Measurements from ENCODE around the gene MX2.

Gene MX2

GRCh38 chr21:41428311-41428710, 66.5 kb downstream of the MX2 start:
- Histone ChIP-seq H3K27me3 (ENCODE audit: control insufficient read depth, insufficient read depth, low read length) (peaks cover 27% of the 10 kb centered on the region), H3K4me1 (ENCODE audit: control insufficient read depth, insufficient read depth, low read length) (peaks cover 6% of the 10 kb centered on the region), H3K4me3 (ENCODE audit: low read depth, low read length) (no peak overlapping the region), H3K9ac (ENCODE audit: low read depth, low read length) (no peak overlapping the region), H3K36me3 (ENCODE audit: control insufficient read depth, insufficient read depth, low read length) (no peaks in the 10 kb centered on the region), H3K9me3 (ENCODE audit: control insufficient read depth, insufficient read depth, low read length) (no peaks in the 10 kb centered on the region)

GRCh38 chr21:41428847-41429246, 67.0 kb downstream of the MX2 start:
- no peak overlapping the region for H3K4me3 ChIP-seq (ENCODE audit: low read depth, low read length)
- H3K9ac ChIP-seq (ENCODE audit: low read depth, low read length) = no peak overlapping the region
- peaks cover 27% of the 10 kb centered on the region for H3K27me3 ChIP-seq (ENCODE audit: control insufficient read depth, insufficient read depth, low read length)
- H3K4me1 ChIP-seq (ENCODE audit: control insufficient read depth, insufficient read depth, low read length) = peaks cover 9% of the 10 kb centered on the region
- no peaks in the 10 kb centered on the region for H3K36me3 ChIP-seq (ENCODE audit: control insufficient read depth, insufficient read depth, low read length)
- no peaks in the 10 kb centered on the region for H3K9me3 ChIP-seq (ENCODE audit: control insufficient read depth, insufficient read depth, low read length)

GRCh38 chr21:41429305-41429704, 67.5 kb downstream of the MX2 start:
- Histone ChIP-seq H3K36me3 (ENCODE audit: control insufficient read depth, insufficient read depth, low read length) (no peaks in the 10 kb centered on the region), H3K9me3 (ENCODE audit: control insufficient read depth, insufficient read depth, low read length) (no peaks in the 10 kb centered on the region), H3K4me1 (ENCODE audit: control insufficient read depth, insufficient read depth, low read length) (peaks cover 9% of the 10 kb centered on the region), H3K9ac (ENCODE audit: low read depth, low read length) (no peak overlapping the region), H3K27me3 (ENCODE audit: control insufficient read depth, insufficient read depth, low read length) (peaks cover 27% of the 10 kb centered on the region), H3K4me3 (ENCODE audit: low read depth, low read length) (no peak overlapping the region)

- Histone ChIP-seq H3K9ac (ENCODE audit: low read depth, low read length) (no peak overlapping the region), H3K9me3 (ENCODE audit: control insufficient read depth, insufficient read depth, low read length) (no peaks in the 10 kb centered on the region), H3K4me1 (ENCODE audit: control insufficient read depth, insufficient read depth, low read length) (peaks cover 9% of the 10 kb centered on the region), H3K27me3 (ENCODE audit: control insufficient read depth, insufficient read depth, low read length) (peaks cover 22% of the 10 kb centered on the region), H3K36me3 (ENCODE audit: control insufficient read depth, insufficient read depth, low read length) (no peaks in the 10 kb centered on the region), H3K4me3 (ENCODE audit: low read depth, low read length) (no peak overlapping the region)
These were observed 68.2 kb downstream of the MX2 start for GRCh38 chr21:41429925-41430491.

DNA sequence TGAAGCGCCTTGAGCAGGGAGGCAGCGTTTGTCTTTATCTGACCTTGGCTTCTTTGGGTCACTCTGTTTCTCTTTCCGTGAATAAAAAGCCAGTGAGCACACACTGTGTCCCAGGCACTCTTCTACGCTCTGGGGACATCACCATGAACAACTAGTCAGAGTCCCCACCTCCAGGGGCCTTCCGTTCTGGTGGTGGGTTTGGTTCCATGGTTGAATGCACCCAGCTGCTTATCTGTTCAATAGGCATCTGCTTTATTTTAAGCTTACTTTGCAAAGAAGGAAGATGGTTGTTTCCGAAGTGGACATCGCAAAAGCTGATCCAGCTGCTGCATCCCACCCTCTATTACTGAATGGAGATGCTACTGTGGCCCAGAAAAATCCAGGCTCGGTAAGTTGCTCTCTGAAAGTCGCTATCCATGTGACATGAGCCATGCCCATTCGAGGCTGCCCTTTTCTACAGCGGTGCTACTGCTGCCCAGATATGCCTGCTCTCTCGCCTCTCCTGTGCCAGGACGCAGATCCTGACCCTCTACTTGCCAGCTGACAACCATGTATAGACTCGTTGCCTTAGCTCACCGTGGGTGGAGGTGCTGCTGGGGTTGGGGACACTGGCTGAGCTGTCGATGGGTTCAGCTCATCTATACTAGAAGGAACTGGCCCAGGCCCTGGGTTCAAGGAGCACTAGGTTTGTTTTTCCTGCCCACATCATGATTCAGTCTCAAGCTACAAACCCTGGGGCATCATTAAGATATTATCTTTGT, 70.1 kb downstream of the MX2 start:
- H3K9me3 ChIP-seq (ENCODE audit: control insufficient read depth, insufficient read depth, low read length) = no peaks in the 10 kb centered on the region
- H3K4me1 ChIP-seq (ENCODE audit: control insufficient read depth, insufficient read depth, low read length) = peaks cover 9% of the 10 kb centered on the region
- H3K36me3 ChIP-seq (ENCODE audit: control insufficient read depth, insufficient read depth, low read length) = peaks cover 8% of the 10 kb centered on the region
- H3K9ac ChIP-seq (ENCODE audit: low read depth, low read length) = no peak overlapping the region
- peaks cover 7% of the 10 kb centered on the region for H3K27me3 ChIP-seq (ENCODE audit: control insufficient read depth, insufficient read depth, low read length)
- no peak overlapping the region for H3K4me3 ChIP-seq (ENCODE audit: low read depth, low read length)

DNA sequence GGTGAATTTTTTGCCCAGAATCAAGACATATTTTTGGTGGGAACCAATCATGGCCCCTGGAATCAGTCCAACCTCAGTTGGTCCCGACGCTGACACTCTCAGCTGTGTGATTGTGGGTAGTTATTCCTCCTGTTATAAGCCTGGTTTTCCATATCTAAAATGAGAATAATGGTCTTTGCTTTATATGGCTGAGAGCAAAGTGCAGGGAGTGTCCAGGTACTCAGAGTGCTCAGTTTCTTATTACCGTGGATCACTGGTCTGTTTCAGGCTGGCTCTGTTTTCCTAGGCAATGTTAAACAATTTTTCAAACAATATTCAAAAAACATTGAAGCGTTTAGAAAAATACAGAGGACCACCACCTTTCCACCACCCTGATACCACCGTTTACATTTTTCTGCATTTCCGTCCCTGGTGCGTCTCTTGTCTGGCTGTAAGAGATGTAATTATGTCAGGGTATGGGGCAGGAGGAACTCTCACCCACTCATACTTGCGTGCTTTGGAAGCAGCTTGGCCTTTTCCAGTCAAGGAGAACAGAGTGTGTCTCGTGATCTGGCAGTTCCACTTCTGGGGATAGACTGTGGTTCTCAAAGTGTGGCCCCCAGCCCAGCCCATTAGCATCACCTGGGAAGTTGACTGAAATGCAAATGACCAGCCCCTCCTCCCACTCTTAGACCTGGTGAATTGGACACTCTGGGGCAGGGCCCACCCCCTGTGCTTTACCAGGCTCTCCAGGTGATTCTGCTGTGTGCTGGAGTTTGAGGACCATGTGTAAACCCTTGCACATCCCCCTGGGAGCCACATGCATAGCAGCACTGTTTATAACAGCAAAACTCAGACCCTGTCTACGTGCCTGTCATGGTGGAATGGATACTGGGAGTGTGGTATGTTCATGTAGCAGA, 71.0 kb downstream of the MX2 start:
- Histone ChIP-seq H3K27me3 (ENCODE audit: control insufficient read depth, insufficient read depth, low read length) (no peaks in the 10 kb centered on the region), H3K4me3 (ENCODE audit: low read depth, low read length) (no peak overlapping the region), H3K36me3 (ENCODE audit: control insufficient read depth, insufficient read depth, low read length) (peaks cover 8% of the 10 kb centered on the region), H3K9ac (ENCODE audit: low read depth, low read length) (no peak overlapping the region), H3K4me1 (ENCODE audit: control insufficient read depth, insufficient read depth, low read length) (peaks cover 9% of the 10 kb centered on the region), H3K9me3 (ENCODE audit: control insufficient read depth, insufficient read depth, low read length) (no peaks in the 10 kb centered on the region)

- H3K36me3 ChIP-seq (ENCODE audit: control insufficient read depth, insufficient read depth, low read length) = peaks cover 8% of the 10 kb centered on the region
These were observed 71.7 kb downstream of the MX2 start for GRCh38 chr21:41433566-41433965.

DNA sequence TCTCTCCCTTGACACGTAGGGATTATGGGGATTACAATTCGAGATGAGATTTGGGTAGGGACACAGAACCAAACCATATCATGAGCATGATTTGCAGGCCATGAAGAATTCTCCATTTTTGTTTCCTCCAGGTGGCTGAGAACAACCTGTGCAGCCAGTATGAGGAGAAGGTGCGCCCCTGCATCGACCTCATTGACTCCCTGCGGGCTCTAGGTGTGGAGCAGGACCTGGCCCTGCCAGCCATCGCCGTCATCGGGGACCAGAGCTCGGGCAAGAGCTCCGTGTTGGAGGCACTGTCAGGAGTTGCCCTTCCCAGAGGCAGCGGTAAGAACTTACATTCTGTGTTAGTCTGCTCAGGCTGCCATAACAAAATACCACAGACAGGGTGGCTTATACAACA, 73.9 kb downstream of the MX2 start:
- H3K27me3 ChIP-seq (ENCODE audit: control insufficient read depth, insufficient read depth, low read length) = no peaks in the 10 kb centered on the region
- peaks cover 8% of the 10 kb centered on the region for H3K36me3 ChIP-seq (ENCODE audit: control insufficient read depth, insufficient read depth, low read length)
- no peaks in the 10 kb centered on the region for H3K9me3 ChIP-seq (ENCODE audit: control insufficient read depth, insufficient read depth, low read length)
- H3K9ac ChIP-seq (ENCODE audit: low read depth, low read length) = no peak overlapping the region
- H3K4me1 ChIP-seq (ENCODE audit: control insufficient read depth, insufficient read depth, low read length) = peaks cover 9% of the 10 kb centered on the region
- H3K4me3 ChIP-seq (ENCODE audit: low read depth, low read length) = no peak overlapping the region

More at GRCh38 chr21:41433566-41433965, 71.7 kb downstream of the MX2 start:
- H3K27me3 ChIP-seq (ENCODE audit: control insufficient read depth, insufficient read depth, low read length) = no peaks in the 10 kb centered on the region
- H3K9ac ChIP-seq (ENCODE audit: low read depth, low read length) = no peak overlapping the region
- H3K9me3 ChIP-seq (ENCODE audit: control insufficient read depth, insufficient read depth, low read length) = no peaks in the 10 kb centered on the region
- peaks cover 9% of the 10 kb centered on the region for H3K4me1 ChIP-seq (ENCODE audit: control insufficient read depth, insufficient read depth, low read length)
- no peak overlapping the region for H3K4me3 ChIP-seq (ENCODE audit: low read depth, low read length)

- Histone ChIP-seq H3K4me1 (ENCODE audit: control insufficient read depth, insufficient read depth, low read length) (peaks cover 8% of the 10 kb centered on the region), H3K4me3 (ENCODE audit: low read depth, low read length) (no peak overlapping the region), H3K9me3 (ENCODE audit: control insufficient read depth, insufficient read depth, low read length) (no peaks in the 10 kb centered on the region), H3K9ac (ENCODE audit: low read depth, low read length) (no peak overlapping the region), H3K27me3 (ENCODE audit: control insufficient read depth, insufficient read depth, low read length) (no peaks in the 10 kb centered on the region), H3K36me3 (ENCODE audit: control insufficient read depth, insufficient read depth, low read length) (peaks cover 11% of the 10 kb centered on the region)
These were observed 75.9 kb downstream of the MX2 start for GRCh38 chr21:41437729-41438128.

GRCh38 chr21:41438425-41439113, 76.7 kb downstream of the MX2 start:
- Histone ChIP-seq H3K9me3 (ENCODE audit: control insufficient read depth, insufficient read depth, low read length) (no peaks in the 10 kb centered on the region), H3K36me3 (ENCODE audit: control insufficient read depth, insufficient read depth, low read length) (peaks cover 11% of the 10 kb centered on the region)

GRCh38 chr21:41439248-41439647, 77.4 kb downstream of the MX2 start:
- Histone ChIP-seq H3K9me3 (ENCODE audit: control insufficient read depth, insufficient read depth, low read length) (no peaks in the 10 kb centered on the region), H3K4me1 (ENCODE audit: control insufficient read depth, insufficient read depth, low read length) (no peaks in the 10 kb centered on the region), H3K9ac (ENCODE audit: low read depth, low read length) (no peak overlapping the region), H3K4me3 (ENCODE audit: low read depth, low read length) (no peak overlapping the region), H3K36me3 (ENCODE audit: control insufficient read depth, insufficient read depth, low read length) (peaks cover 11% of the 10 kb centered on the region), H3K27me3 (ENCODE audit: control insufficient read depth, insufficient read depth, low read length) (no peaks in the 10 kb centered on the region)

More at GRCh38 chr21:41438425-41439113, 76.7 kb downstream of the MX2 start:
- H3K27me3 ChIP-seq (ENCODE audit: control insufficient read depth, insufficient read depth, low read length) = no peaks in the 10 kb centered on the region
- H3K9ac ChIP-seq (ENCODE audit: low read depth, low read length) = no peak overlapping the region
- no peaks in the 10 kb centered on the region for H3K4me1 ChIP-seq (ENCODE audit: control insufficient read depth, insufficient read depth, low read length)
- no peak overlapping the region for H3K4me3 ChIP-seq (ENCODE audit: low read depth, low read length)

Data from iPS-15b (cell line).